ENCODE data around the gene BMP7.
A peak's percentile ranks its signal among the peaks of the same experiment; 100 is the strongest.

The BMP7 gene

DNA sequence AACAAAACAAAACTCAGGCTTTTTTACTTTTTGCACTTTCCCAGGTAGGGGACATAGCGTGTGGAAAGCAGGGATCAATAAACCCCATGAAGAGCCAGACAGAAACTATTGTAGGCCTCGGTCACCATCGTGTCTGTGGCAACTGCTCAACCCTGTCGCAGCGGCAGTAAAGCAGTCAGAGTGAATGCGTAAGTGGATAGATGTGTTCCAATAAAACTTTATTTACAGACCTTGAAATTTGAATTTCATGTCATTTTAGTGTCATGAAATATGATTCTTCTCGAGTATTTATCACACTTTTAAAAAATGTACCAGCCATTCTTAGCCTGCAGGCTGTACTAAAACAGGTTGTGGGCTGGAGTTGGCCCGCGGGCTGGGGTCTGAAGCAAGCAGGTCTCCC is 14.5 kb downstream of the BMP7 start:
- Histone ChIP-seq H3K9me3 (ENCODE audit: insufficient read depth, low read depth, low read length) (no peaks in the 10 kb centered on the region), H4K20me1 (ENCODE audit: insufficient read depth, low read length, poor library complexity, severe bottlenecking) (no peaks in the 10 kb centered on the region), H3K4me1 (ENCODE audit: insufficient read depth, low read length, poor library complexity, severe bottlenecking) (peaks cover 71% of the 10 kb centered on the region), H3F3A (ENCODE audit: low read depth) (peaks cover 11% of the 10 kb centered on the region), H3K27me3 (ENCODE audit: insufficient read depth, low read length, poor library complexity, severe bottlenecking) (no peaks in the 10 kb centered on the region), H3K36me3 (ENCODE audit: insufficient read depth, low read length) (no peaks in the 10 kb centered on the region), H3K4me2 (ENCODE audit: low read depth, low read length, poor library complexity, severe bottlenecking) (peak overlapping the region; percentile 81), H2AFZ (ENCODE audit: low read length) (no peak overlapping the region), H3K9me2 (replicated peaks; ENCODE audit: low read depth, low read length) (no peaks in the 10 kb centered on the region), H3K9ac (ENCODE audit: low read depth, low read length, poor library complexity, severe bottlenecking) (peak overlapping the region; percentile 70), H3K79me2 (ENCODE audit: insufficient read depth, low read length) (no peaks in the 10 kb centered on the region), H3K4me3 (ENCODE audit: low read length, poor library complexity, severe bottlenecking) (peak overlapping the region; percentile 62)
- TF ChIP-seq, protein P1, sequence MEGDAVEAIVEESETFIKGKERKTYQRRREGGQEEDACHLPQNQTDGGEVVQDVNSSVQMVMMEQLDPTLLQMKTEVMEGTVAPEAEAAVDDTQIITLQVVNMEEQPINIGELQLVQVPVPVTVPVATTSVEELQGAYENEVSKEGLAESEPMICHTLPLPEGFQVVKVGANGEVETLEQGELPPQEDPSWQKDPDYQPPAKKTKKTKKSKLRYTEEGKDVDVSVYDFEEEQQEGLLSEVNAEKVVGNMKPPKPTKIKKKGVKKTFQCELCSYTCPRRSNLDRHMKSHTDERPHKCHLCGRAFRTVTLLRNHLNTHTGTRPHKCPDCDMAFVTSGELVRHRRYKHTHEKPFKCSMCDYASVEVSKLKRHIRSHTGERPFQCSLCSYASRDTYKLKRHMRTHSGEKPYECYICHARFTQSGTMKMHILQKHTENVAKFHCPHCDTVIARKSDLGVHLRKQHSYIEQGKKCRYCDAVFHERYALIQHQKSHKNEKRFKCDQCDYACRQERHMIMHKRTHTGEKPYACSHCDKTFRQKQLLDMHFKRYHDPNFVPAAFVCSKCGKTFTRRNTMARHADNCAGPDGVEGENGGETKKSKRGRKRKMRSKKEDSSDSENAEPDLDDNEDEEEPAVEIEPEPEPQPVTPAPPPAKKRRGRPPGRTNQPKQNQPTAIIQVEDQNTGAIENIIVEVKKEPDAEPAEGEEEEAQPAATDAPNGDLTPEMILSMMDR (conservative IDR thresholded peaks at IDR 0.05; ENCODE audit: low read length) = no peak
- no peak for TF ChIP-seq EZH2phosphoT487 (IDR thresholded peaks at IDR 0.05; ENCODE audit: borderline replicate concordance)

DNA sequence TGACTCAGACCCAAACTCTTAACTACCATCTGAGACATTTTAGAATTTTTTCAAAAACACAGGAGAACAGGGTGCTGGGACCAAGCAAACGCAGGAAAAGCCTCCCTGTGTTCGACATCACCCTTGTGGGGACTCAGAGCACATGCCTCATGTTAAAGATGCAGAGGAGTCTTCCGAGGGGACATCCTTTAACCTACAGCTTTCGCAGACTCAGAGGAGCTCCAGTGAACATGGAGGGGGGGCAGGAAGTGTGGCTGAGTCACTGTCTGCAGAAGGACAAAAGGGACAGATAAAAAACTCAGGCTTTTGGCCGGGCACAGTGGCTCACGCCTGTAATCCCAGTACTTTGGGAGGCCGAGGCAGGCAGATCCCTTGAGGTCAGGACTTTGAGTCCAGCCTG is 15.1 kb downstream of the BMP7 start:
- no peaks in the 10 kb centered on the region for H3K9me2 ChIP-seq (replicated peaks; ENCODE audit: low read depth, low read length)
- TF ChIP-seq EZH2phosphoT487 (IDR thresholded peaks at IDR 0.05; ENCODE audit: borderline replicate concordance) = no peak
- TF ChIP-seq, protein P1 (conservative IDR thresholded peaks at IDR 0.05; ENCODE audit: low read length) = no peak; the same call in 1 of the 2 replicates
- H3K4me2 ChIP-seq (ENCODE audit: low read depth, low read length, poor library complexity, severe bottlenecking) = peak overlapping the region; percentile 81
- H3F3A ChIP-seq (ENCODE audit: low read depth) = peaks cover 11% of the 10 kb centered on the region
- H4K20me1 ChIP-seq (ENCODE audit: insufficient read depth, low read length, poor library complexity, severe bottlenecking) = no peaks in the 10 kb centered on the region
- H3K9me3 ChIP-seq (ENCODE audit: insufficient read depth, low read depth, low read length) = no peaks in the 10 kb centered on the region
- no peak overlapping the region for H2AFZ ChIP-seq (ENCODE audit: low read length)
- H3K4me1 ChIP-seq (ENCODE audit: insufficient read depth, low read length, poor library complexity, severe bottlenecking) = peaks cover 72% of the 10 kb centered on the region
- H3K9ac ChIP-seq (ENCODE audit: low read depth, low read length, poor library complexity, severe bottlenecking) = peak overlapping the region; percentile 70
- H3K79me2 ChIP-seq (ENCODE audit: insufficient read depth, low read length) = no peaks in the 10 kb centered on the region
- H3K36me3 ChIP-seq (ENCODE audit: insufficient read depth, low read length) = no peaks in the 10 kb centered on the region
- peak overlapping the region; percentile 62 for H3K4me3 ChIP-seq (ENCODE audit: low read length, poor library complexity, severe bottlenecking)
- H3K27me3 ChIP-seq (ENCODE audit: insufficient read depth, low read length, poor library complexity, severe bottlenecking) = no peaks in the 10 kb centered on the region

DNA sequence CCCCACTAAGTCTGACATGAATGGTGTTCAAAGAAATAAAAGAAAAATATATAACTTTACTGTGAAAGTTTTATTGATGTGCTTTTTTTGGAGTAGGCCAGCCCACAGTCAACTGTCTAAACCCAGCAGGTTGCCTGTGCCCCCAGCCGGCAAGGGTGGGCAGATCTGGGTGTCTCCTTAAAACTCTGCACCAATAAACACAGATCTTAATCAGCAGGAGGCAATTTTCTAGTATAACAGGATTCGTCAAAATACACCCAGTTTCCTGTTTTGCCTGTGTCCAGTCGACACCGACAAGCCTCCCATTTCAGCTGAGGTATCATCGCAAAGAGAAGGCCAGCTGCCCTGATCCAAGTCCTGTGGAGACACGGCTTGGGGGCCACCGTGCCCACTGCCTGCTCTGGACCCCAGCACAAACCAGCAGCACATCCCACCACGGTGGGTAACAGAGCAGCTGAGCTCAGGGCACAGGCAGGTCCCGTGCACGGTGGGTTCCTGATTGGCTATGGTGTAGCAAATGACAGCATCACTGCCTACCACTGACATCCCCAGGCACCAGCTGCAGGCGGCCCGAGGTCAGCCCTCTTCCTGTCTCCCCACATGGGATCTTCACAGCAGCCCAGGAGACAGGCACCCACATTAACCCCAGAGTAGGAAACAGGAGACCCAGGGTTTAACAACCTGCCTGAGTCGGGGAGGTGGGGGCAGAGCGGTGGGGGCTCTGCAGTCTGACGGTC is 15.7 kb downstream of the BMP7 start:
- TF ChIP-seq EZH2phosphoT487 (IDR thresholded peaks at IDR 0.05; ENCODE audit: borderline replicate concordance) = no peak
- TF ChIP-seq, protein P1 (conservative IDR thresholded peaks at IDR 0.05; ENCODE audit: low read length) = no peak
- Histone ChIP-seq H3K36me3 (ENCODE audit: insufficient read depth, low read length) (no peaks in the 10 kb centered on the region), H3K79me2 (ENCODE audit: insufficient read depth, low read length) (no peaks in the 10 kb centered on the region), H2AFZ (ENCODE audit: low read length) (peak overlapping the region; percentile 7; the same call in 1 of the 2 replicates), H3K4me1 (ENCODE audit: insufficient read depth, low read length, poor library complexity, severe bottlenecking) (peaks cover 70% of the 10 kb centered on the region), H3F3A (ENCODE audit: low read depth) (peaks cover 11% of the 10 kb centered on the region), H3K4me2 (ENCODE audit: low read depth, low read length, poor library complexity, severe bottlenecking) (peak overlapping the region; percentile 81), H3K9me3 (ENCODE audit: insufficient read depth, low read depth, low read length) (no peaks in the 10 kb centered on the region), H4K20me1 (ENCODE audit: insufficient read depth, low read length, poor library complexity, severe bottlenecking) (no peaks in the 10 kb centered on the region), H3K4me3 (ENCODE audit: low read length, poor library complexity, severe bottlenecking) (peak overlapping the region; percentile 62), H3K9me2 (replicated peaks; ENCODE audit: low read depth, low read length) (no peaks in the 10 kb centered on the region), H3K9ac (ENCODE audit: low read depth, low read length, poor library complexity, severe bottlenecking) (peak overlapping the region; percentile 70), H3K27me3 (ENCODE audit: insufficient read depth, low read length, poor library complexity, severe bottlenecking) (no peaks in the 10 kb centered on the region)
